ENCODE data around the gene FOXC2. TPM values are rescaled to one million over a fixed set of nuclear protein-coding genes. Genes with fewer than 3 reads are reported as not detected.

FOXC2 gene
- total RNA-seq, 4 donors from 2014 or later, result 0.56 TPM; not detected in 3

DNA sequence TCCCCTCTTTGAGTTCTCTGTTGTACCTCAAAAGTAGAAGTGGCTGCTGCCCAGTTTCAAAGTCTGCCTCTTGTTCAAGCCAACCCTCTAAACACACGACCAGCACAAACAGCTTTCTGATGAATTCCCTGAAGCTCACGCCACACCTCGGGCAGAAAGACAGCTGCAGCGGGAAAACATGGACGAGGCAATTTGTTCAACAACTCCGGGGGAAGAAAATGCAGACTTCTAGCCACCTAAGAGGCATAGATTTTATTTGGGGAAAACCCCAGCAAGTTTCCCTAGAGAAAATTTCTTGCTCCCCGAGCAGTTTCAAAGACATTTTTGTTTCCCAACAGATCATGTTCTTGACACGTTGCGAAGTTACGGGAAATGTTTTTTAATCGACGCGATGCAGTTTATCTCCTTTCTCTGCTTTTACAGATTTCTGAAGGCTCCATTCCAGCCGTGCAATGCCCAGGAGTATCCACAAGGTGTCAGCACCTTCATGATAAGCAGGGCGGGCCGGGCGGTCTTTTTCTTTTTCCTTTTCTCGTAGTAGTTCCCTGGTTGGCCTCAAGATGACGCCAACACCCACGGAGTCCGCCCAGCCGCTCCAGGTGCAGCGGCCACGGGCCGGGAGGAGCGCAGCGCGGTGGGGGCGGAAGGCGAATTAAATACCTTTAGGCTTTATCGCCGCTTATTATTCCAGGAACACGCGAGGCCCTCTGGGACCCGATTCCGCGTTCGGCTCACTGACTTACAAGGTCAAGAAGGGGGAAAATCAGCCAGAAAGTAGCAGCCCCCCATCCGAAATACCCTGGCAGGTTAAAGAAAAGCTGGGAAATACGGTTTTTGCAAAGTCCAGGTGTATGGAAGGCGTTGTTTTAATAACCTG, 2.9 kb upstream of the FOXC2 start:
- Histone ChIP-seq H3K27me3 (peaks cover 70% of the 10 kb centered on the region), H3K4me1 (peaks cover 36% of the 10 kb centered on the region), H3K4me3 (no peak overlapping the region), H3K27ac (no peak overlapping the region), H3K36me3 (no peaks in the 10 kb centered on the region), H3K9me3 (no peaks in the 10 kb centered on the region)
- WGBS, result 1% methylated on average over 41 of the region's 41 CpGs
- TF ChIP-seq, protein P1, sequence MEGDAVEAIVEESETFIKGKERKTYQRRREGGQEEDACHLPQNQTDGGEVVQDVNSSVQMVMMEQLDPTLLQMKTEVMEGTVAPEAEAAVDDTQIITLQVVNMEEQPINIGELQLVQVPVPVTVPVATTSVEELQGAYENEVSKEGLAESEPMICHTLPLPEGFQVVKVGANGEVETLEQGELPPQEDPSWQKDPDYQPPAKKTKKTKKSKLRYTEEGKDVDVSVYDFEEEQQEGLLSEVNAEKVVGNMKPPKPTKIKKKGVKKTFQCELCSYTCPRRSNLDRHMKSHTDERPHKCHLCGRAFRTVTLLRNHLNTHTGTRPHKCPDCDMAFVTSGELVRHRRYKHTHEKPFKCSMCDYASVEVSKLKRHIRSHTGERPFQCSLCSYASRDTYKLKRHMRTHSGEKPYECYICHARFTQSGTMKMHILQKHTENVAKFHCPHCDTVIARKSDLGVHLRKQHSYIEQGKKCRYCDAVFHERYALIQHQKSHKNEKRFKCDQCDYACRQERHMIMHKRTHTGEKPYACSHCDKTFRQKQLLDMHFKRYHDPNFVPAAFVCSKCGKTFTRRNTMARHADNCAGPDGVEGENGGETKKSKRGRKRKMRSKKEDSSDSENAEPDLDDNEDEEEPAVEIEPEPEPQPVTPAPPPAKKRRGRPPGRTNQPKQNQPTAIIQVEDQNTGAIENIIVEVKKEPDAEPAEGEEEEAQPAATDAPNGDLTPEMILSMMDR (IDR thresholded peaks at IDR 0.05), result peak; percentile 100
- TF ChIP-seq POLR2A (IDR thresholded peaks at IDR 0.05), result no peak
- peak; percentile 95 to 96 for DNase-seq (ENCODE audit: low spot score in 2 of 2)

DNA sequence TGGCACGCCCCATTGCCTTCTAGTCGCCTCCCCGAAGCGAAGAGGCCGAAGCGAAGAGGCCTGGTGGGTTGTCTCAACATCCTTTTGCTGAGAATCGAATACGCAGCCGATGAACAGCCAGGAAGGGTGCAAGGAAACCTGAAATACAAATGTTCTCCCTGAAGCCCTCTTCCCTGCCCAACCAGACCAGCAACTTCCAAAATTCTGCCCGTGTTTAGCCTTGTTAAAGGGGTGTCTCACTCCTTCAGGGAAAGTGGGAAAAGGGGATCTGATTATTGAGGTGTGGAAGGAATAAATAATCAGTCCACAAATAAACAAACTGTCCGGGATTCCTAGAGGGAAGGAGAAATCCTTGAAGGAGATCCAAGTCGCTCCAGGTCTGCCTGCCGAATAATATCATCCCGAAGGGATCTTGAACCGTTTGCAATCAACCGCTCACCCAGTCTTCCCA, 1.4 kb upstream of the FOXC2 start:
- 40% methylated on average over 16 of the region's 16 CpGs for WGBS

DNA sequence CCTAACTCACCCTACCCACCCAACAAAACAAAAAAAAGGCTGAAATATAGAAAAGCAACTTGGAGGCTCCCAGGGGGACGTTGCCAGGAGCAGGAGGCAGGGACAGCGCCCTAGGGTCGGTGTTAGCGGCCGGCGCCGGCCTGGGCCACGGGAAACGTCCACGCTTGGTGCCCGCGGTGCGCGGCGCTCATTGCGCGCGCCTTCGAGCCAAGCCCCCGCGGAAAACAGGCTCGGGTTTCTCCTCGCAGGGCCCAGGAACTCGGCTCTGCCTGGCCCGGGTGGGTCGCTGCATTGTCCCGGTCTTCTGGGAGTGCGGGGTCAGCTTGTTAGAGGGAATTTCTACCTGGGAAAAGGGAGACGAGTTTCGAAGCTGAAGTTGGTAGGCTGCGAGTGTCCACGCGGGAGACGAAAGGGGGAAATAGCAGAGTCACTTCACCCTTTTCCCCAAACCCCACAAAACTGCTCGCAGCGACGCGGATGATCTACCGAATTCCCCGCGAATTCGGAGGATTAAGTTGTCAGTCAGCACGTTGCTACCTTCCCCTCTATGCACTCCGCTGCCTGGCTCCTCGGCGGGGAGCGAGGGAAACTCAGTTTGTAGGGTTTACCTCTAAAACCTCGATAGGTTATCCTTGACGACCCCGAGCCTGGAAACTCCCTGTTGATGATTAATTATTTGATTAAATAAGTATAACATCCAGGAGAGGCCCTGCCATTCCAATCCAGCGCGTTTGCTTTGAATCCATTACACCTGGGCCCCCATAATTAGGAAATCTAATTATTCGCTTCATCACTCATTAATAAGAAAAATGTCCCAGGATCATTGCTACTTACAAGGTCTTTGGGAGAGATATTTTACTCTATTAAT, 751 bp upstream of the FOXC2 start:
- H3K9me3 ChIP-seq, result no peaks in the 10 kb centered on the region
- H3K4me3 ChIP-seq, result peak overlapping the region; percentile 45
- DNase-seq (ENCODE audit: low spot score in 2 of 2), result peak in 1 of 2 donors; percentile 35
- peaks cover 36% of the 10 kb centered on the region for H3K4me1 ChIP-seq
- peaks cover 79% of the 10 kb centered on the region for H3K27me3 ChIP-seq
- TF ChIP-seq, protein P1 (IDR thresholded peaks at IDR 0.05), result no peak
- no peak overlapping the region for H3K27ac ChIP-seq
- WGBS, result 14% methylated on average over 27 of the region's 53 CpGs
- no peaks in the 10 kb centered on the region for H3K36me3 ChIP-seq

More for the DNA sequence above, 1.4 kb upstream of the FOXC2 start:
- TF ChIP-seq EP300 (IDR thresholded peaks at IDR 0.05), result no peak
- TF ChIP-seq, protein P1 (IDR thresholded peaks at IDR 0.05), result no peak
- TF ChIP-seq POLR2A (IDR thresholded peaks at IDR 0.05), result no peak
- no peak for TF ChIP-seq POLR2AphosphoS5 (IDR thresholded peaks at IDR 0.05)
- H3K36me3 ChIP-seq, result no peaks in the 10 kb centered on the region
- H3K4me1 ChIP-seq, result peaks cover 36% of the 10 kb centered on the region
- H3K9me3 ChIP-seq, result no peaks in the 10 kb centered on the region
- no peak overlapping the region for H3K27ac ChIP-seq
- H3K4me3 ChIP-seq, result no peak overlapping the region
- peaks cover 77% of the 10 kb centered on the region for H3K27me3 ChIP-seq
- DNase-seq (ENCODE audit: low spot score in 2 of 2), result no peak

DNA sequence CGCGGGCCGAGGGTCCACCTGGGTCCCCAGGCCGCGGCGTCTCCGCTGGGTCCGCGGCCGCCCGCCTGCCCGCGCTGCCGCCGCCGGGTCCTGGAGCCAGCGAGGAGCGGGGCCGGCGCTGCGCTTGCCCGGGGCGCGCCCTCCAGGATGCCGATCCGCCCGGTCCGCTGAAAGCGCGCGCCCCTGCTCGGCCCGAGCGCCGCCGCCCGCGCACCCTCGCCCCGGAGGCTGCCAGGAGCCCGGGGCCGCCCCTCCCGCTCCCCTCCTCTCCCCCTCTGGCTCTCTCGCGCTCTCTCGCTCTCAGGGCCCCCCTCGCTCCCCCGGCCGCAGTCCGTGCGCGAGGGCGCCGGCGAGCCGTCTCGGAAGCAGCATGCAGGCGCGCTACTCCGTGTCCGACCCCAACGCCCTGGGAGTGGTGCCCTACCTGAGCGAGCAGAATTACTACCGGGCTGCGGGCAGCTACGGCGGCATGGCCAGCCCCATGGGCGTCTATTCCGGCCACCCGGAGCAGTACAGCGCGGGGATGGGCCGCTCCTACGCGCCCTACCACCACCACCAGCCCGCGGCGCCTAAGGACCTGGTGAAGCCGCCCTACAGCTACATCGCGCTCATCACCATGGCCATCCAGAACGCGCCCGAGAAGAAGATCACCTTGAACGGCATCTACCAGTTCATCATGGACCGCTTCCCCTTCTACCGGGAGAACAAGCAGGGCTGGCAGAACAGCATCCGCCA, 504 bp downstream of the FOXC2 start:
- peak overlapping the region; percentile 45 for H3K4me3 ChIP-seq
- H3K4me1 ChIP-seq, result peaks cover 36% of the 10 kb centered on the region
- no CpG with 5 or more reads among the region's 88 CpGs for WGBS
- no peak for DNase-seq (ENCODE audit: low spot score in 2 of 2)
- H3K27me3 ChIP-seq, result peaks cover 88% of the 10 kb centered on the region
- H3K27ac ChIP-seq, result peak overlapping the region; percentile 15
- no peak for TF ChIP-seq POLR2A (IDR thresholded peaks at IDR 0.05)
- TF ChIP-seq, protein P1 (IDR thresholded peaks at IDR 0.05), result no peak
- no peaks in the 10 kb centered on the region for H3K9me3 ChIP-seq
- H3K36me3 ChIP-seq, result no peaks in the 10 kb centered on the region

Data from suprapubic skin (tissue), 4 donors.